ENCODE results near the gene SMG1.
"Not testable (repeated sequence)": the region's sequence is repeated elsewhere in the genome, so short reads cannot be mapped to it uniquely, and the experiment has no call there.

The SMG1 gene

GRCh38 chr16:18937390-18937789 is 11.2 kb upstream of the SMG1 start:
- H3K9me3 Mint-ChIP-seq = no peaks in the 10 kb centered on the region
- H3K4me1 Mint-ChIP-seq = no peaks in the 10 kb centered on the region
- H3K27me3 Mint-ChIP-seq (ENCODE audit: low read depth) = peaks cover 12% of the 10 kb centered on the region
- no peak overlapping the region for H3K4me3 Mint-ChIP-seq
- no peak overlapping the region for H3K27ac Mint-ChIP-seq
- TF ChIP-seq CTCF (IDR thresholded peaks at IDR 0.05; ENCODE audit: unreplicated experiment in 3 of 3) = no peak
- no peaks in the 10 kb centered on the region for H3K36me3 Mint-ChIP-seq (ENCODE audit: low read depth)

- H3K27ac Mint-ChIP-seq = no peak overlapping the region
- TF ChIP-seq CTCF (IDR thresholded peaks at IDR 0.05; ENCODE audit: unreplicated experiment in 3 of 3) = no peak
- H3K9me3 Mint-ChIP-seq = no peaks in the 10 kb centered on the region
- H3K27me3 Mint-ChIP-seq (ENCODE audit: low read depth) = peaks cover 13% of the 10 kb centered on the region
- no peaks in the 10 kb centered on the region for H3K4me1 Mint-ChIP-seq
- H3K36me3 Mint-ChIP-seq (ENCODE audit: low read depth) = no peaks in the 10 kb centered on the region
- H3K4me3 Mint-ChIP-seq = no peak overlapping the region
Observed at GRCh38 chr16:18936727-18937340, 10.6 kb upstream of the SMG1 start.

- H3K9me3 Mint-ChIP-seq = no peaks in the 10 kb centered on the region
- H3K27me3 Mint-ChIP-seq (ENCODE audit: low read depth) = peaks cover 13% of the 10 kb centered on the region
- no peak overlapping the region for H3K4me3 Mint-ChIP-seq
- TF ChIP-seq CTCF (IDR thresholded peaks at IDR 0.05; ENCODE audit: unreplicated experiment in 3 of 3) = no peak
- H3K4me1 Mint-ChIP-seq = no peaks in the 10 kb centered on the region
- no peaks in the 10 kb centered on the region for H3K36me3 Mint-ChIP-seq (ENCODE audit: low read depth)
- H3K27ac Mint-ChIP-seq = no peak overlapping the region
Observed at GRCh38 chr16:18933501-18933900, 7.3 kb upstream of the SMG1 start.

- Mint-ChIP-seq H3K36me3 (ENCODE audit: low read depth) (no peaks in the 10 kb centered on the region), H3K9me3 (no peaks in the 10 kb centered on the region), H3K4me3 (no peak overlapping the region), H3K27me3 (ENCODE audit: low read depth) (peaks cover 13% of the 10 kb centered on the region), H3K27ac (no peak overlapping the region), H3K4me1 (no peaks in the 10 kb centered on the region)
- TF ChIP-seq CTCF (IDR thresholded peaks at IDR 0.05; ENCODE audit: unreplicated experiment in 3 of 3) = no peak
Observed at GRCh38 chr16:18932243-18932987, 6.2 kb upstream of the SMG1 start.

DNA sequence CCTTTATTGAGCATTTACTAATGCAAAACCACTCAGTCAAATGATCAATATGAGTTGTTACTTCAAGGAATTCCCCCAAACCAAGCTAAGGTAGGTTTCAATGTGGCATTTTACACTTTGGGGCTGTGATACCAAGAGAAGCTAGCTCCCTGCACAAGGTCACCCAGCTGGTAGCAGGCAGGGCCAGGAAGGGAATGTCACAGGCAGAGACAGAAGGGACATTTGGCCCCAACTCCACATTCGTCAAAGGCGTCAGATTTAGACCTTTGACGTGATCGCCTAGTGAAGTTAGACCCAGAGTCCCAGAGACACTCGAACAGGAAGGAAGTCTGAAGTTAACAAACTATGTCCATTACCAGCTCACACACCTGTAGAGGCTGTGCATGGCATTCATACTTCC is 5.5 kb upstream of the SMG1 start:
- Mint-ChIP-seq H3K4me1 (peaks cover under 1% of the 10 kb centered on the region), H3K27ac (no peak overlapping the region), H3K27me3 (ENCODE audit: low read depth) (peaks cover 11% of the 10 kb centered on the region), H3K36me3 (ENCODE audit: low read depth) (no peaks in the 10 kb centered on the region), H3K9me3 (no peaks in the 10 kb centered on the region), H3K4me3 (no peak overlapping the region)
- no peak for TF ChIP-seq CTCF (IDR thresholded peaks at IDR 0.05; ENCODE audit: unreplicated experiment in 3 of 3)

DNA sequence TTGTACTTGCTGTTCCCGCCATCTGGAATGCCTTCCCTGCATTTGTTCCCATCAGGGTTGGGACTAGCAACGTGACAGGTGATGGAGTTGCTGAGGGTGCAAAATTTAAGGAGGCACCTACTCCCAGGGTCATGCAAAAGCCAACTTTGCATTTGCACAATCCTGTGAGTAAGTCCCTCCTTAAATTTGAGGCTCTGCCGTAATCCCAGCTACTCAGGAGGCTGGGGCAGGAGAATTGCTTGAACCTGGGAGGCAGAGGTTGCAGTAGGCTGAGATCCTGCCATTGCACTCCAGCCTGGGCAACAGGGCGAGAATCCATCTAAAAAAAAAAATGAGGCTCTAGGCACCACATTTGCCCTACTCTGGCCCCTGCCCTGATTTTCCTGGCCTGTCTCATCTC is 3.9 kb upstream of the SMG1 start:
- not testable (repeated sequence) for H3K27ac Mint-ChIP-seq; H3K9me3 Mint-ChIP-seq; H3K4me1 Mint-ChIP-seq; H3K36me3 Mint-ChIP-seq (ENCODE audit: low read depth); H3K27me3 Mint-ChIP-seq (ENCODE audit: low read depth)
- H3K4me3 Mint-ChIP-seq = peak overlapping the region in 1 of 3 experiments; percentile 51

- H3K4me1 Mint-ChIP-seq = peaks cover 17% of the 10 kb centered on the region
- H3K27ac Mint-ChIP-seq = peak overlapping the region in 1 of 3 experiments; percentile 75
- H3K27me3 Mint-ChIP-seq (ENCODE audit: low read depth); H3K36me3 Mint-ChIP-seq (ENCODE audit: low read depth); H3K9me3 Mint-ChIP-seq: not testable (repeated sequence)
- H3K4me3 Mint-ChIP-seq = peak overlapping the region; percentile 70 to 92 (median 73)
Observed at GRCh38 chr16:18928073-18928472, 1.9 kb upstream of the SMG1 start.

- Mint-ChIP-seq H3K4me3 (peak overlapping the region; percentile 92 to 97 (median 96)), H3K27ac (peak overlapping the region; percentile 92 to 98 (median 92)), H3K4me1 (peaks cover 17% of the 10 kb centered on the region)
- H3K36me3 Mint-ChIP-seq (ENCODE audit: low read depth); H3K27me3 Mint-ChIP-seq (ENCODE audit: low read depth); H3K9me3 Mint-ChIP-seq: not testable (repeated sequence)
Observed at GRCh38 chr16:18925215-18925985, 808 bp downstream of the SMG1 start.

DNA sequence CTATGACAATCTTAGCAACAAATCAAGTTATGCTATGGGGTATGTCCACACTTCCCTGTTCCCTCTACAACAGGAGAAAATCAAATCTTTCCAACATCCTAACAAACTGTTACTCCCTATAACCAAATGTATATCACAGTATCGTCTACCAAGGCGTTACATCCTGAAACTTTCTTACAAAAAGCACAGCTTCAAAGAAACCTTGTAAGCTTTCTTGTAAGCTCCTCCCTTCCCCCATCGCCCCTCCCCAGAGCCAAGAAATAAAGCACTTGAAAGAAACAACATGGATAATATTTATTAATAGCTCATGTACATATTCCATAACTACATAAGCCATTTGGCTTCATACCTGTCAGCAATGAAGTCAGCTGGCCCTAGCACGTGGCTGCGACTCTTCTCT is 2.3 kb downstream of the SMG1 start:
- not testable (repeated sequence) for H3K27me3 Mint-ChIP-seq (ENCODE audit: low read depth); H3K9me3 Mint-ChIP-seq
- Mint-ChIP-seq H3K27ac (peak overlapping the region in 2 of 3 experiments; percentile 47 to 53), H3K4me1 (peaks cover 17% of the 10 kb centered on the region), H3K36me3 (ENCODE audit: low read depth) (peaks cover 10% of the 10 kb centered on the region), H3K4me3 (peak overlapping the region; percentile 89 to 97 (median 96))
